ENCODE data around the gene CA10.

DNA sequence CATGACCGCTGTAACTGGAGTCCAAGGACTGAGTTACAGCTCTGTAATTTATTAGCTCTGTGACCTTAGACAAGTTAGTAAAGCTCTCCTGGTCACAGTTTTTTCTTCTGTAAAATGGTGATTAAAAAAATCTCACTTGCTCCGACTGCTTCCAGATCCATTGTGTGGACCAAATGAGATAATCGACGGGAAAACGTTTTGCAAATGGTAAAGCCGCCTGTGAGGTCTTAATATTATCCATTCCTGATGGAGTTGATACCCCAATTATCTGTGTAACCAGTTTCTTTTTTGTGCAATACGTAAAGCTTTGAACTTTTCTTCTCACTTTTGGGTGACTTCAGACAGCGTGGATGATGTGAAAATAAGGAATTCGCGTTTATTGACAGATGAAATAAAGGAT is 475.2 kb downstream of the CA10 start:
- TF ChIP-seq POLR2AphosphoS5 (IDR thresholded peaks at IDR 0.05) (no peak), POLR2A (IDR thresholded peaks at IDR 0.05) (no peak), EP300 (IDR thresholded peaks at IDR 0.05; ENCODE audit: low read depth) (no peak)
- TF ChIP-seq, protein P1, sequence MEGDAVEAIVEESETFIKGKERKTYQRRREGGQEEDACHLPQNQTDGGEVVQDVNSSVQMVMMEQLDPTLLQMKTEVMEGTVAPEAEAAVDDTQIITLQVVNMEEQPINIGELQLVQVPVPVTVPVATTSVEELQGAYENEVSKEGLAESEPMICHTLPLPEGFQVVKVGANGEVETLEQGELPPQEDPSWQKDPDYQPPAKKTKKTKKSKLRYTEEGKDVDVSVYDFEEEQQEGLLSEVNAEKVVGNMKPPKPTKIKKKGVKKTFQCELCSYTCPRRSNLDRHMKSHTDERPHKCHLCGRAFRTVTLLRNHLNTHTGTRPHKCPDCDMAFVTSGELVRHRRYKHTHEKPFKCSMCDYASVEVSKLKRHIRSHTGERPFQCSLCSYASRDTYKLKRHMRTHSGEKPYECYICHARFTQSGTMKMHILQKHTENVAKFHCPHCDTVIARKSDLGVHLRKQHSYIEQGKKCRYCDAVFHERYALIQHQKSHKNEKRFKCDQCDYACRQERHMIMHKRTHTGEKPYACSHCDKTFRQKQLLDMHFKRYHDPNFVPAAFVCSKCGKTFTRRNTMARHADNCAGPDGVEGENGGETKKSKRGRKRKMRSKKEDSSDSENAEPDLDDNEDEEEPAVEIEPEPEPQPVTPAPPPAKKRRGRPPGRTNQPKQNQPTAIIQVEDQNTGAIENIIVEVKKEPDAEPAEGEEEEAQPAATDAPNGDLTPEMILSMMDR (IDR thresholded peaks at IDR 0.05), result no peak

Measured in transverse colon (tissue), 4 donors.